C4-2B (cell line): ENCODE results near the gene PTP4A2.
"Not testable (repeated sequence)": the region's sequence is repeated elsewhere in the genome, so short reads cannot be mapped to it uniquely, and the experiment has no call there.

ENCODE experiments used
- H3K27ac ChIP-seq: fragments of 450-650 bp; 2 replicates; pipeline ENCODE4 v1.5.1; 2017
- CTCF ChIP-seq: fragments of 450-650 bp; conservative IDR thresholded peaks from 2 replicates; pipeline ENCODE4 v1.5.1; 2017; ENCODE audit warnings: mild to moderate bottlenecking
- ZFX ChIP-seq: fragments of 450-650 bp; IDR thresholded peaks from 2 replicates; pipeline ENCODE4 v1.6.1; 2017

PTP4A2 gene

GRCh38 chr1:31944205-31945089 is 6.3 kb upstream of the PTP4A2 start:
- H3K27ac ChIP-seq, result no peak overlapping the region
- TF ChIP-seq CTCF (no peak), ZFX (no peak)

GRCh38 chr1:31943546-31944184 is 5.5 kb upstream of the PTP4A2 start:
- TF ChIP-seq CTCF (no peak), ZFX (no peak)
- H3K27ac ChIP-seq, result no peak overlapping the region

GRCh38 chr1:31942061-31942460 is 3.9 kb upstream of the PTP4A2 start:
- not testable (repeated sequence) for H3K27ac ChIP-seq

GRCh38 chr1:31939484-31940329 is 1.5 kb upstream of the PTP4A2 start:
- no peak for TF ChIP-seq ZFX
- TF ChIP-seq CTCF, result no peak
- H3K27ac ChIP-seq, result no peak overlapping the region

GRCh38 chr1:31937300-31938183 is 626 bp downstream of the PTP4A2 start:
- TF ChIP-seq ZFX (peak; percentile 89), CTCF (no peak)
- H3K27ac ChIP-seq, result peak overlapping the region; percentile 89

GRCh38 chr1:31936981-31937299 is 1.2 kb downstream of the PTP4A2 start:
- TF ChIP-seq ZFX, result no peak
- TF ChIP-seq CTCF, result no peak
- H3K27ac ChIP-seq, result peak overlapping the region; percentile 89
